Measurements from ENCODE around the gene NAV2.

NAV2 gene

DNA sequence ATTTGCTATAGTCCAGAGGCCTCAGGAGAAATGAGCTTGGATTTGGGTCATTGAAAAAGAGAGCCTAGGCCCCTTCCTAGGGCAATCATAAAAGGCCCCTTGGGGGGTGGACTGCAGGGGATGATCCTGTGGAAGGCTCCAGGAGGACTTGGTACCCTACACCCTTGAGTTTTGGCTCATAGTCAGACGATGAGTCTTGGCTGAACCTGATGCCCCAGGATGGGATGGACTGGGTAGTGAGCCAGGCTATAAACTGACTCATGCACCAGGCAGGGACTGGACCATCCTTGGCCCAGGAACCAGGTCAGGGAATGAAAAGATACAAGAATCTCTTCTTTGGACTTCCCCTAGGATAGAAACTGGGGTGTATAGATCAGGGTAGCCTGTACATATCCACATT is 54.2 kb downstream of the NAV2 start:
- H3K4me3 ChIP-seq (ENCODE audit: low read length) = no peak overlapping the region
- TF ChIP-seq, protein P1, sequence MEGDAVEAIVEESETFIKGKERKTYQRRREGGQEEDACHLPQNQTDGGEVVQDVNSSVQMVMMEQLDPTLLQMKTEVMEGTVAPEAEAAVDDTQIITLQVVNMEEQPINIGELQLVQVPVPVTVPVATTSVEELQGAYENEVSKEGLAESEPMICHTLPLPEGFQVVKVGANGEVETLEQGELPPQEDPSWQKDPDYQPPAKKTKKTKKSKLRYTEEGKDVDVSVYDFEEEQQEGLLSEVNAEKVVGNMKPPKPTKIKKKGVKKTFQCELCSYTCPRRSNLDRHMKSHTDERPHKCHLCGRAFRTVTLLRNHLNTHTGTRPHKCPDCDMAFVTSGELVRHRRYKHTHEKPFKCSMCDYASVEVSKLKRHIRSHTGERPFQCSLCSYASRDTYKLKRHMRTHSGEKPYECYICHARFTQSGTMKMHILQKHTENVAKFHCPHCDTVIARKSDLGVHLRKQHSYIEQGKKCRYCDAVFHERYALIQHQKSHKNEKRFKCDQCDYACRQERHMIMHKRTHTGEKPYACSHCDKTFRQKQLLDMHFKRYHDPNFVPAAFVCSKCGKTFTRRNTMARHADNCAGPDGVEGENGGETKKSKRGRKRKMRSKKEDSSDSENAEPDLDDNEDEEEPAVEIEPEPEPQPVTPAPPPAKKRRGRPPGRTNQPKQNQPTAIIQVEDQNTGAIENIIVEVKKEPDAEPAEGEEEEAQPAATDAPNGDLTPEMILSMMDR (IDR thresholded peaks at IDR 0.05; ENCODE audit: insufficient read depth, low read depth, low read length, missing control alignments) = no peak
- no peak for DNase-seq (ENCODE audit: low read depth)

DNA sequence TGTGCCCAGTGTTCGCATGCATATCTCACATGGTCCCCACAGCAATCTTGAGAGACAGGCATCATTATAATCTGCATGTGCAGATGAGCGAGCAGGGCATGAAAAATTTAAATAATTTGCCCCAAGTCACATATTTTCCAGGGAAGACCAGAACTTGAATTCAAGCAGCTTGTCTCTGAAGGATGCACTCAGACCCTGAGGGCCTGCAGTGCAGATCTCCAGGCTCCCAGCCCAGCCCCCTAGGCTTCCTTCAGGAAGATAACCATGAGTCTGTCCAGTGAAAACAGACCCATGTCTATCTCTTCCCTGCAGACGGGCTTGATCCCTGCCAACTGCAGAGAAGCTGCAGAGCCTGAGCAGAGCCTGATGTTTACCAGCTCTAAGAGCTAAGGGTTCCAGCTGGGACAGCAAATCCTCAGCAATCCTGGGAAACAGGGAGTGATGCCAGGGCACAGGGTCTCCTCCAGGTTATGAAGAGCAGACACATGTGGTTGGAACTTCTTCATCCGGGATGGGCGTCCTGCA is 55.1 kb downstream of the NAV2 start:
- H3K4me3 ChIP-seq (ENCODE audit: low read length) = no peak overlapping the region
- TF ChIP-seq, protein P1 (IDR thresholded peaks at IDR 0.05; ENCODE audit: insufficient read depth, low read depth, low read length, missing control alignments) = no peak
- no peak for DNase-seq (ENCODE audit: low read depth)

DNA sequence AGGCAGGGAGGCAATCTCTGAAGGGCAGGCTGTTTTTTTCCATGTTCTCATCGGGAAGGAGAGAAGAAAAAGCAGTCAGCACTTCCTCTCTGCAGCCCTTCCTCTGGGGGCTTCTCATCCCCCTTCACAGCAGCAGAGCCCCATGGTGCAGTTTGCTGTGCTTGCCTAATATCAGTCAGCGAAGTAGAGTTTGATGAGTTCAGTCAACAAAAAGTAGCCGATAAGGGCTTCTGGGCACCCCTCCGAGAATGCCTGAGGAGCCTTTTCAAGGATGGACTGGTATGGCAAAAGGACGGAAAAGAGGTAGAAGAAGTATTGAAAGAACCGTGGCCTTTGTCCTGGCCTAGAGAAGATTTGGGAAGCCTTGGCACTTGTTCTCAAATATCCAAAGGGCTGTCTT is 55.6 kb downstream of the NAV2 start:
- no peak overlapping the region for H3K4me3 ChIP-seq (ENCODE audit: low read length)
- TF ChIP-seq, protein P1 (IDR thresholded peaks at IDR 0.05; ENCODE audit: insufficient read depth, low read depth, low read length, missing control alignments) = no peak
- DNase-seq (ENCODE audit: low read depth) = no peak

DNA sequence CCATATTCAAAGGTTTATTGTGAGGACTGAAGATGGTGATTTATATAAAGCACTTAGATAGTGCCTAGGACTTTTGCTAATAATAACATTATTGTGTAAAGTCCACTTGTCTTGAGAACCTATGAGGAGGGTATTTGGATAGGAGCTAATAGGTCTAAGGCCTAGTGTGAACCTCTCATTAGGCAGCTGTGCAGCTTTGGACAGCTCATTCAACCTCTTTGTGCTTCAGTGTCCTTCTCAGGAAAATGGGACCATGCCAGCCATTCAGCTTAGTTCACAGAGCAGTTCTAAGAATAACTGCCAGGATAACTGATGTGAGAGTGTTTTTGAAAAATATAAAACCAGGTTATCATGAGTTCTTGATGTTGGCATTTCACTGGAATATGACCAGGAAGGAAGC is 56.2 kb downstream of the NAV2 start:
- no peak for DNase-seq (ENCODE audit: low read depth)
- TF ChIP-seq, protein P1 (IDR thresholded peaks at IDR 0.05; ENCODE audit: insufficient read depth, low read depth, low read length, missing control alignments) = no peak
- no peak overlapping the region for H3K4me3 ChIP-seq (ENCODE audit: low read length)

DNA sequence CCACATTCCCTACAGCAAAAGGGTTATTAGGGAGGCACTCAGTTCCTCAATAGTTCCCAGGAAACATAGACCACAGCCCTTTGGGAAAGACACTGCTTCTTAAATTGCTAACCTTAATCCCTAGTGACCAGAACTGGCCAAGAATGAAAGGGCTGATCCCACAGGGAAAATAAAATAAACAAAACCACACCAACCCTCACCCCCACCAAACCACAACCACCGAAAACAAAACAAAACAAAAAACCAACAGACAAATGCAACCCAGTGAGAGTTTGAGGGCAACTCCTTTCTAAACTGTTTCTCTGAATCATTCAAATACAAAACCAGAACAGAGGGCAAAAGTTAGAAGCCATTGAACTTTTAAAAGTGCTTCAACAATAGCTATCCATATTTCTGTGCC is 57.2 kb downstream of the NAV2 start:
- DNase-seq (ENCODE audit: low read depth) = no peak
- no peak overlapping the region for H3K4me3 ChIP-seq (ENCODE audit: low read length)
- TF ChIP-seq, protein P1 (IDR thresholded peaks at IDR 0.05; ENCODE audit: insufficient read depth, low read depth, low read length, missing control alignments) = no peak

DNA sequence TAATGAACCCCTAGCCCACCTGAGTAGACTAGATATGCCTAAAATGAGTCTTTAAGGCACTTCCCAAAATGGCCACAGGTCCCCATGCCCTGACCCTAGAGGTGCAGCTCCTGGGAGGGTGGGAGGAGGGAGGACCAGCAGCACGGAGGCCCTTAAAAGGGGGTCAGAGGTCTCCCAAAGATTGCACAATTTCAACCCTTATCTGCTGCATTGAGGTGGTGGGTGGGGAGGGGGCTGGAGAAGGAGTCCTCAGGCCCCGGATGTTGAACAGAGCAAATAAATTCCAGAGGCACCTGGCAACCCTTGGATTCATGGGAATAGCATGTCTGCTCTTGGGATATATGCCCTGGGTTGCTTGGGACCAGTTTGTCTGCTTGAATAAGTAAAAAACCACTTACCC is 57.6 kb downstream of the NAV2 start:
- H3K4me3 ChIP-seq (ENCODE audit: low read length) = no peak overlapping the region
- no peak for DNase-seq (ENCODE audit: low read depth)
- TF ChIP-seq, protein P1 (IDR thresholded peaks at IDR 0.05; ENCODE audit: insufficient read depth, low read depth, low read length, missing control alignments) = no peak

DNA sequence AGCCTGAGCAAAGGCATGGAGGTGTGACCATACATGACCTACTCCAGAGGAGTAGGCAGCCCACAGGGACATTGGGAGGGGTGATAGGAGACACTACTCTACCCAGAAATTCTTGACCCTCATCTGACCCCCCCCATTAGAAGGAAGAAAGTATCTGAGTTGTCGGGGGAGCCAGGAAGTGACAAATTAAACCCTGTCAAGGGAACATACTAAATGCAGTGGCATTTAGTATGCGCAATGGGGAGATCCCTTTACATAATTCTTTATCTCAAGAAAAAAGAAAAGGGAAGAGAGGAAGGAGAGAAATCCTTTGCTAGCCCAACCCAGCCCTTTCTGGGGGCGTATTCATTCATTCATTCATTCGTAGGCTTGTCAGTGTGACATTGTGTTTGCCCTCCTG is 58.8 kb downstream of the NAV2 start:
- DNase-seq (ENCODE audit: low read depth) = no peak
- TF ChIP-seq, protein P1 (IDR thresholded peaks at IDR 0.05; ENCODE audit: insufficient read depth, low read depth, low read length, missing control alignments) = no peak
- H3K4me3 ChIP-seq (ENCODE audit: low read length) = no peak overlapping the region
